Globus pallidus (tissue), 1 donor: ENCODE data around the gene SP140L.
"Not testable (repeated sequence)": the region's sequence is repeated elsewhere in the genome, so short reads cannot be mapped to it uniquely, and the experiment has no call there.

Experiments used
- DNase-seq: peaks from one replicate; pipeline ENCODE4 v3.0.0-alpha.2; 2015; ENCODE audit warnings: low spot score

Gene SP140L

GRCh38 chr2:230323385-230324106, 3.4 kb upstream of the SP140L start:
- DNase-seq: no peak

- no peak for DNase-seq
Observed at GRCh38 chr2:230324503-230324902, 2.5 kb upstream of the SP140L start.

- DNase-seq: no peak
Observed at GRCh38 chr2:230325316-230326243, 1.4 kb upstream of the SP140L start.

- no peak for DNase-seq
Observed at GRCh38 chr2:230327418-230328154, 593 bp downstream of the SP140L start.

GRCh38 chr2:230328155-230328458, 1.1 kb downstream of the SP140L start:
- no peak for DNase-seq

- no peak for DNase-seq
Observed at GRCh38 chr2:230329946-230330605, 3.1 kb downstream of the SP140L start.

GRCh38 chr2:230330725-230331124, 3.7 kb downstream of the SP140L start:
- DNase-seq: no peak

GRCh38 chr2:230335461-230335863, 8.5 kb downstream of the SP140L start:
- DNase-seq: no peak

GRCh38 chr2:230335864-230336506, 9.0 kb downstream of the SP140L start:
- no peak for DNase-seq

GRCh38 chr2:230341936-230342528, 15.0 kb downstream of the SP140L start:
- not testable (repeated sequence) for DNase-seq

GRCh38 chr2:230343041-230343624, 16.1 kb downstream of the SP140L start:
- DNase-seq: not testable (repeated sequence)

GRCh38 chr2:230343747-230344146, 16.8 kb downstream of the SP140L start:
- DNase-seq: no peak

- no peak for DNase-seq
Observed at GRCh38 chr2:230346465-230346864, 19.5 kb downstream of the SP140L start.

GRCh38 chr2:230346921-230347533, 20.0 kb downstream of the SP140L start:
- DNase-seq: no peak

- no peak for DNase-seq
Observed at GRCh38 chr2:230347659-230348305, 20.8 kb downstream of the SP140L start.

GRCh38 chr2:230348787-230349186, 21.8 kb downstream of the SP140L start:
- no peak for DNase-seq

- DNase-seq: no peak
Observed at GRCh38 chr2:230356084-230356483, 29.1 kb downstream of the SP140L start.

- no peak for DNase-seq
Observed at GRCh38 chr2:230358305-230358704, 31.3 kb downstream of the SP140L start.

GRCh38 chr2:230360028-230360427, 33.0 kb downstream of the SP140L start:
- DNase-seq: no peak
